Measurements from ENCODE around the gene PPP5C.
"Not testable (repeated sequence)": the region's sequence is repeated elsewhere in the genome, so short reads cannot be mapped to it uniquely, and the experiment has no call there.

PPP5C gene

GRCh38 chr19:46426035-46426505, 79.2 kb downstream of the PPP5C start:
- TF ChIP-seq, protein P1, sequence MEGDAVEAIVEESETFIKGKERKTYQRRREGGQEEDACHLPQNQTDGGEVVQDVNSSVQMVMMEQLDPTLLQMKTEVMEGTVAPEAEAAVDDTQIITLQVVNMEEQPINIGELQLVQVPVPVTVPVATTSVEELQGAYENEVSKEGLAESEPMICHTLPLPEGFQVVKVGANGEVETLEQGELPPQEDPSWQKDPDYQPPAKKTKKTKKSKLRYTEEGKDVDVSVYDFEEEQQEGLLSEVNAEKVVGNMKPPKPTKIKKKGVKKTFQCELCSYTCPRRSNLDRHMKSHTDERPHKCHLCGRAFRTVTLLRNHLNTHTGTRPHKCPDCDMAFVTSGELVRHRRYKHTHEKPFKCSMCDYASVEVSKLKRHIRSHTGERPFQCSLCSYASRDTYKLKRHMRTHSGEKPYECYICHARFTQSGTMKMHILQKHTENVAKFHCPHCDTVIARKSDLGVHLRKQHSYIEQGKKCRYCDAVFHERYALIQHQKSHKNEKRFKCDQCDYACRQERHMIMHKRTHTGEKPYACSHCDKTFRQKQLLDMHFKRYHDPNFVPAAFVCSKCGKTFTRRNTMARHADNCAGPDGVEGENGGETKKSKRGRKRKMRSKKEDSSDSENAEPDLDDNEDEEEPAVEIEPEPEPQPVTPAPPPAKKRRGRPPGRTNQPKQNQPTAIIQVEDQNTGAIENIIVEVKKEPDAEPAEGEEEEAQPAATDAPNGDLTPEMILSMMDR (conservative IDR thresholded peaks at IDR 0.05; ENCODE audit: control insufficient read depth, insufficient read depth, low read depth, low read length): no peak
- peak overlapping the region; percentile 58 for H3K4me3 ChIP-seq (ENCODE audit: control insufficient read depth, low read depth, low read length)
- peak; percentile 54 for DNase-seq (ENCODE audit: low read depth)

DNA sequence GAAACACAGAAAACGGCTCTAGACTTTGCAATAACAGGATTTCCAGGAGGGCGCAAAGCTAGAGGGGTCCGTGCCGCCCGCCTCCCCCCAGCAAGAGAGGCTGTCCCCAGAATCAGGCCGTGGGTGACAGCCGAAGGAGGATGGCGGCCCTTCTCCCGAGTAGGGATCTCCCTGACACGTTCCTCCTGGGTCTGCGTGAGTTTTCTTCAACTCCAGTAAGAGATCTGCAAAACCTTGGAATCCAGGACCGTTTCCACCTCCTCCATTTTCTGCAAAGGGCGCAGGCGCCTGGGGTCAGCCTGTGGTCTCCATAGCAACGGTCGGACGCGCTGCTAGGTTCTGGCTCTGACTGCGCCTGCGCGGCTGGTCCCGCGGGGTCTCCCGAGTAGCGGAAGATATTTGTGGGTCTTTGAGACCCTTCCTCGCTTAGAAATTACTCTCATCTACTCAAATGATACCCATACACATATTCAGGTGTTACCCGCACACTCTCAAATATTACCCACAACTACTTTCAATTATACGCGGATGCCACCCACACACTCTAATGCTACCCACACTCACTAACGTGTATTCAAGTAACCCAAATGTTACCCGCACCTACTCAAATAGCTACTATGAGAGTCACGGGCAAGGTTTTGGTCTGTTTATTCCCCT, 79.7 kb downstream of the PPP5C start:
- DNase-seq (ENCODE audit: low read depth): peak; percentile 78
- peak overlapping the region; percentile 58 for H3K4me3 ChIP-seq (ENCODE audit: control insufficient read depth, low read depth, low read length)
- TF ChIP-seq, protein P1 (conservative IDR thresholded peaks at IDR 0.05; ENCODE audit: control insufficient read depth, insufficient read depth, low read depth, low read length): no peak

DNA sequence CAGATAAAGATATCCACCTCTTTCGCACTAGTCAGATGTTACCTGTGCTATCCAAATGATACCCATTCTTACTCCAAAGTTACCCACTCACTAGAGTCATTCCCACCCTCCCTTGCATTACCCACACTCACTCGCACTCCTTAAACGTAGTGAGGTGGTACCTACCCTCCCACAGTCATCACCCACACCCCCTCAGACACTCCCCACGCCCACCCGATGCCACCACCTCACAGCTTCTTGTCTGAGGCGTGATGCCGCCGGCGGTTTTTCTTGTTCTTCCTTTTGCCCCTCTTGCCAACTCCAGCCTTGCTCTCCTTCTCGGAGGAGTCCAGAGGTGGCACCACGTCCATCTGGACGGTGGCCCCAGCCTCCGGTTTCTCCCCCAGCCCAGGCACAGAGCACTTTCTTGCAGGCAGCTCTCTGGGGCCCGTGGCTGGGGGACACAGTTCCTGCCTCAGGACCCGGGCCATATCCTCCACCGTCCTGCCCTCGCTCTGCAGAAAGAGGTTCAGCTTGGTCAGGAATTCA, 80.7 kb downstream of the PPP5C start:
- TF ChIP-seq, protein P1 (conservative IDR thresholded peaks at IDR 0.05; ENCODE audit: control insufficient read depth, insufficient read depth, low read depth, low read length): no peak
- H3K4me3 ChIP-seq (ENCODE audit: control insufficient read depth, low read depth, low read length): no peak overlapping the region
- no peak for DNase-seq (ENCODE audit: low read depth)

- H3K4me3 ChIP-seq (ENCODE audit: control insufficient read depth, low read depth, low read length): no peak within 1 kb of the TSS
- DNase-seq (ENCODE audit: low read depth): peak; percentile 45
- TF ChIP-seq, protein P1 (conservative IDR thresholded peaks at IDR 0.05; ENCODE audit: control insufficient read depth, insufficient read depth, low read depth, low read length): no peak
Observed at GRCh38 chr19:46428239-46429135, 81.6 kb downstream of the PPP5C start, which contains the start of gene PNMA8C. TSS of gene PNMA8C (minus strand) at chr19:46428936. CDS start at chr19:46428359, 577 bp downstream.

DNA sequence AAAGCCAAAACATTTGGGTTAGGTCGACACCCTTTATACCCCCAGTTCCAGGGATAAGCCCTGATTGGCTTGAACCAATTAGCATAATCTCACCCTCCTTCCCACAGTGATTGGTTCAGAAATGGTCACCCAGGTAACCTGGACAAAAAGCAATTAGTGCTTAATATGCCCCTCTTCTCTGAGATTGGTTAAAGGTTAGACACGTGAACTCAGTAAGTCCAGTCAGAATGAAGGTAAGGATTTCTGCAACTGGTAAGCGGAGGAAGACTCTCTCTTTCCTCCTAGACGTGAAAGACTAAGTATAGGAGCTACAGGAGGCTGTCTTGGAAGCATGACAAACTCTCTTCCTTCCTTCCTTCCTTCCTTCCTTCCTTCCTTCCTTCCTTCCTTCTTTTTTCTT, 83.1 kb downstream of the PPP5C start:
- no peak overlapping the region for H3K4me3 ChIP-seq (ENCODE audit: control insufficient read depth, low read depth, low read length)
- no peak for DNase-seq (ENCODE audit: low read depth)
- TF ChIP-seq, protein P1 (conservative IDR thresholded peaks at IDR 0.05; ENCODE audit: control insufficient read depth, insufficient read depth, low read depth, low read length): no peak

DNA sequence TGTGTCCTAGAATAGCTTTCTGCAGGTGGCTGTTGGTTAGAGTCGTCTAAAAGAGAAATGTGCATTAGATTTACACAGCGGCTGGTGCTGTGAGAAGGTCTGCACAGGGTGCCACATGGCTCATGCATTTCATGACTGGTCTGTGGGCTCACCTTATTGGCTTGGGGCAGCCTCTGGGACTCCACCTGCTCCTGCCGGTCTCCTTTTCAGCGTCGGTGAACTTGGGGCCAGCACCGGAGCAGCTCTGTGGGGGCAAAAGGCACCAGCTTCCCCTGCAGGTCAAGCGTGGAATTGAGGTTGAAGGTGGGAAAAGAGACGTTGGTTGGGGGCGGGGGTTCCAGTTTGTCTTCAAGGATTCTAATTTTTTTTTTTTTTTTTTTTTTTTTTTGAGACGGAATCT, 84.9 kb downstream of the PPP5C start:
- DNase-seq (ENCODE audit: low read depth): no peak
- TF ChIP-seq, protein P1 (conservative IDR thresholded peaks at IDR 0.05; ENCODE audit: control insufficient read depth, insufficient read depth, low read depth, low read length): no peak
- H3K4me3 ChIP-seq (ENCODE audit: control insufficient read depth, low read depth, low read length): no peak overlapping the region

DNA sequence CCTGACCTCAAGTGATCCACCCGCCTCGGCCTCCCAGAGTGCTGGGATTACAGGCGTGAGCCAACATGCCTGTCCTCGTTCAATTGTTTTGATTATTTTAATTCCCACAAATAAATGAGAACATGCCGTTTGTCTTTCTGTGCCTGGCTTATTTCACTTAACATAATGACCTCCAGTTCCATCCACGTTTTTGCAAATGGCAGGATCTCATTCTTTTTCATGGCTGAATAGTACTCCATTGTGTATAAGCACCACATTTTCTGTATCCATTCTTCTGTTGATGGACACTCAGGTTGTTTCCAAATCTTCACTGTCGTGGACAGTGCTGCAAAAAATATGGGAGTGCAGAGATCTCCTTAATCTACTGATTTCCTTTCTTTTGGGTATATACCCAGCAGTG, 86.6 kb downstream of the PPP5C start:
- H3K4me3 ChIP-seq (ENCODE audit: control insufficient read depth, low read depth, low read length): not testable (repeated sequence)

More for the DNA sequence above, 86.6 kb downstream of the PPP5C start:
- not testable (repeated sequence) for DNase-seq (ENCODE audit: low read depth)

All from fibroblast of mammary gland (primary cell).